NCI-H187 treated with DMSO at 0.1 percent for 48 hours (cell line): Measurements from ENCODE around the gene TRMT61A.

Source experiments
- DNase-seq: peaks from one replicate; lab custom pipeline; 2025; lab: John Stamatoyannopoulos, UW

TRMT61A gene

DNA sequence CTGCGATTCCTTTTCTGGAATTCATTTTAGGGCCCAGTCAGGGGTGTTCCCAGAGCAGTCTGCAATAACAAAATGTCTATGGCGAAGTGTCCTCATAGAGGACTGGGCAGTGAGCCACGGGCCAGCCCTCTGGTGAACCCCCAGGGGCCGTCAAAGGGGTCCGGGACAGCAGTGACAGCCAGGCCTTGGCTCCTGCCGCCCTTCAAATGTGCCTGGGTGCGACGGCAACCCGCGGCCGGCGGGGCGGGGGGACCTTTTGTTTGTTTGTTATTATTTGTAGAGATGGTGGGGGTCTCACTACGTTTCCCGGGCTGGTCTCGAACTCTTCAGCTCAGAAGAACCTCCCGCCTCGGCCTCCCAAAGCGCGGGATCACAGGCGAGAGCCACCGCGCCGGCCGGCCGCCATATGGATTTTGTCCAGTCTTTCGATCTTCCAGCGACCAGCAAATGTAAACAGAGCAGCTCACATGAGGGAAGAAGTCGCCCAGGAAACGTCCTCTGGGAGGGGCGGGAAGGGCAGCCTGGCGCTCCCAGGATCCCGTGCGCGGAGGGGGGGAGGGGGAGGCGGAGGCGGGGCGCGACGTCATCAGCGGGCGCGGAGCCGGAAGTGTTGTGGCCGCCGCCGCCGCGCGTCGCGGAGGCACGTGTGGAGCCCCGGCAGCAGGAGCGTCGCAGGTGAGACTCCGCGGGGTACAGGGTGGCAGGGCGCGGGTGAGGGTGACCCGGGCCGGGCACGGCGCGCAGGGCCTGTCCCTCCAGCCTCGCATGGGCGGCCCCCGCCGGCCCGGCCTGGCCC is at the start of gene TRMT61A:
TSS of gene TRMT61A (plus strand) at position 610 of the 796 bp plus-strand sequence. CDS start 783 bp downstream, outside the sequence.
- peak; percentile 68 for DNase-seq

DNA sequence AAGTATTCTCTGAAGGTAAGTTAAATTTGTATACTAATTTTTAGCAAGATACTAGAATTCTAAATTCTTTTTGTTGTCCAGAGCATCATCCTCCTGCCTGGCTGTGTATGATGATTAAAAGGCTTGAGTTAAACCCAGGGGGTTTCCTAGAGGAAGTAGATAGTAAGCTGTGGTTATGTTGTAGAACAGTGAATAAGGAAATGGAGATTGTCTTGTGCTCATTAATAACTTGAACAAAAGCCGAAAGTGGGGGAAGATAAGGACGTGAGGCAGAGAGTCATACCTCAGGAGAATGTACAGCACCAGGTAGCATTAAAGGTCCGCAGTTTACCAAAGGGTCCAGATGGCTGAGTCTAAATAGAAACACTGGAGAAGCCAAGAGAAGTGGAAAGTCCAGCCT is 48.4 kb upstream of the TRMT61A start:
- DNase-seq, result no peak

DNA sequence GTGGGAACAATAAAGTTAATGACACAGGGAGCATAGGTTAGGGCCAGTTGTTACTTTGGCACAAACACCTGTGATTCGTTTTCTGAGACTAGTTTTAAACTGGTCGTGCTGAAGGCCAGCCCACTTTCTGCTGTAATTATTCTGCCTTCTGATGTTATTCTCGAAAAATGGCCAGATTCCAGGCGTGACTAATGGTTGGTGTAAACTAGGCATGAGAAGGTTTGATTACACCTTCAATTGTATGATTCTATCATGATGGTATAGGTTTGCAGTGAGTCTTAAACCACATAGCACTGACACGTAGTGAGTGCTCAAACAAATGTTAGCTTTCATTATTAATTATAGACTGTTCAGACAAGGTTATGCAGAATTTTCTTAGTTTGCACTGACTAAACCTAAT is 45.4 kb upstream of the TRMT61A start:
- DNase-seq, result no peak

DNA sequence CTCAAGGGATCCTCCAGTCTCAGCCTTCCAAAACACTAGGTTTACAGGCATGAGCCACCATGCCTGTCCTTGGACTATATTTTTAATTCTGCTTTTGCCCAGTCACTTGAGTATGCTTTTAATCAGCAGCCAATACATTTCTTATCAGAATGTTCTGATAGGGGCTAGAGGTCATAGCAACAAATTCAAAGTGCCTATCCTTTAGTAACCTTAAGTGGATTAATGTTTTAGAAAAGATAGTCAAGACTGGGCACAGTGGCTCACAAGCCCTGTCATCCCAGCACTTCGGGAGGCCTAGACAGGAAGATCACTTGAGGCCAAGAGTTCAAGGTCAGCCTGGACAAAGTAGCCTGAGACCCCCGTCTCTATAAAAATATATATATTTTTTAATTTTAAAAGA is 43.5 kb upstream of the TRMT61A start:
- no peak for DNase-seq

DNA sequence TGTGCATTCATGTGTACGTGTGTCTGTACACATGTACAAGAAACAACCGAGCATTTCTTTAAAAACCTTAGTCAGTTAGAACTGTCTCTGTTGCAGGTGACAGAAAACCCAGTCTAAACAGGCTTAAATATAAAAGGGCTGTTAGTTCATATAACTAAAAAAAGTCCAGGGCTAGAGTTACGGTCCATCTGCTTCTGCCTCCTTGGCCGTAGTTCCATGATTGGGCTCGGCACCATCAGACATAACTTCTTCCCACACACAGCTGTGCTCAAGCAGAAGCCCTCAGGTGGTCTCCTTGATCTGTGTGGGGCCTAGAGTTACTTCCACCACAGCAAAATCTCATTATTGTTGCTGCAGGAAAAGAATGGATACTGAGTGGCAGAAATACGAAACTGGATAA is 40.9 kb upstream of the TRMT61A start:
- DNase-seq, result no peak

DNA sequence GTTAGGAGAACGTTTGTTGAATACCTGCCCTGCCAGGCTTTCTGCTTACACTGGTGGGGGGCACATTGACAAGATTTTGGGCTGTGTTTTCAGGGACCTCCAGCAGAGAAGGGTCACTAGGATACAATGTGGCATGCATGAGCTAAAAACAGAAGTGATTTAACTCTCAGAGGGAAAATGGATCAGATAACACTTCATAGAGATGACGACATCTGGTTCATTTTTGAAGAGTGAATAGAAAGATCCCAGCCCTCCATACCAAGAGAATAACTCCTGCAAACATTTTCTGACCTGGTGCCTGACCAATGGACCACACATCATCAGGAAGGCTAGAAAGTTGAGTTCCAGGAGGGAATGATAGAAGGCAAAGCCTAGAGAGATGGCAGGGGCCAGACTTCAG is 40.0 kb upstream of the TRMT61A start:
- no peak for DNase-seq

DNA sequence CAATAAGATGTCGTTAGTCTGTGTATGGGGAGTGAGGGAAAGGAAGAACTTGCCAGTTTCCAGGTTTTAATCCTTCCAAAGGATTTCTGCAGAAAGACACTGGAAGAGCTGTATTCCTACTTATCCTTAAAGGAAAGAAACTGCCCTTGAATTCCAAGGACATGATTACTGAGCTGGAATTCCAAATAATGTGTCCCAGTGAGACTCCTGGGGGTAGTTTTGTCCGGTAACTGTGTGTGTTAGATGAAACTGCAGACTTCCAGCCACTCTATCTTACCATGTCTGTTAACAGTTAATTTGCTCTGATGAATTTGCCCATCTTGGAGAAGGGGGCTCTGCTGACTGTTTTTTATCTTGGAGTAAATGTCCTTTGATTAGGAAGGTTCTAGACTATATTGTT is 39.4 kb upstream of the TRMT61A start:
- no peak for DNase-seq

DNA sequence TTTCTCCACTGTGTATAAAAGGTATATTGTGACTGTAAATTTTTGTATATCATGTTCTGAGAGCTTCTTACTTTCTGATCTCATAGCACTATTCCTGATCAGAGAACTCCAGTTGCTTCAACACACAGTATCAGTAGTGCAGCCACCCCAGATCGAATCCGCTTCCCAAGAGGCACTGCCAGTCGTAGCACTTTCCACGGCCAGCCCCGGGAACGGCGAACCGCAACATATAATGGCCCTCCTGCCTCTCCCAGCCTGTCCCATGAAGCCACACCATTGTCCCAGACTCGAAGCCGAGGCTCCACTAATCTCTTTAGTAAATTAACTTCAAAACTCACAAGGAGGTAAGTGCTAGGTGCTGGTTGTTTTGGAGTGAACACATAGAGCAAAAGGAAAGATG is 37.3 kb upstream of the TRMT61A start:
- no peak for DNase-seq

DNA sequence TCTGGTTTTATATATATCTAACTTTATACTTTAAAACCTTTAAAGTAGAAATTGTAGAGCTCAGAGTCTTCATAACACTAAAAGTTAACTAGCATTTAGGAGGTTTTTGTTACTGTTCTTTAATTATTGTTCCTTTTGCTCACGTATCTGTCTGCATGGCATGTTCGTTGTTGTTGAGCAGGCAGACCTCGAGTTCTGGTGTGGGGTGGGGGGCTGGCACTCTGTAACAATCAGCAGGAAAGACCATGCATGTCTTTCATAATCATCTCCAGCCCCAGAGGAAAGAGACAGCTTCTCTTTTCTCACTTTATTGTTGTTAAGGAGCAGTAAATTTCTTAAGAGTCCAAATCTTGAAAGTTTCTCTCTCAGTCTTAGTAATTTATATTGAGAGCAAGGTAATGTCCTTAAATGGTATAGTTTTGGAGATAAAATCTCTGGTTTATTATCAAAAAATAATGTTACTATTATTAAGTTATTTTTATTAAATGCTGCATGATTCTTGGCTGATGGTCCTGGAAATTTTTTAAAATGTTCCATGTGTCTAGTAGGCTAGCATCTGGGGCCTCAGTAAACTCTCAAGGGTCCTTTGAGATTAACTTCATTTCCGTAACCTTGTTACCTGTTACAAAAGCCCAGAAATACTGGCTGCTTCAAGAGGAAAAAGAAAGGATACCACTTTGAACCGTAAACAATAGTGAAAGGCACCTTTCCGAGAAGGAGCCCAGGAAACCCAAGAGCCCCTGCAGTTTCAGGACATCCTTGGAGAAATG is 36.7 kb upstream of the TRMT61A start:
- no peak for DNase-seq

DNA sequence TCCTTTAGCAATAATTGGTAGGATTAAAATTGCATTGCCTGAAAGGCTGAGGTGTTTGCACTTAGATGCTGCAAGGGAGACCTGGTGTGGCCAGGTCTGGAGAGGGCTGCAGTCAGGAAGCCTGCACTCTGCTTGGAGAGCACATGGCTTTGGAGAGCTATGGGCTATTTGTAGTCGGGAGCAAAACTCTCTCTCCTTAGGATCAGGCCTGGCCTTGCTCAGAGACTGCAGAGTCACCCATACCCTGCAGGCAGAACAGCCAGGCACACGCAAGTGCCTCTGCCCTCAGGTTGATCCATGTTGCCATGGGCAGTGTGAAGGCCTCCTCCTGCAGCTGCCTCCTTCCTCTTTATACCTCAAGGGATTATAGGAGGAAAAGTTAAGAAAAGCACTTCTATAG is 33.1 kb upstream of the TRMT61A start:
- DNase-seq, result no peak

DNA sequence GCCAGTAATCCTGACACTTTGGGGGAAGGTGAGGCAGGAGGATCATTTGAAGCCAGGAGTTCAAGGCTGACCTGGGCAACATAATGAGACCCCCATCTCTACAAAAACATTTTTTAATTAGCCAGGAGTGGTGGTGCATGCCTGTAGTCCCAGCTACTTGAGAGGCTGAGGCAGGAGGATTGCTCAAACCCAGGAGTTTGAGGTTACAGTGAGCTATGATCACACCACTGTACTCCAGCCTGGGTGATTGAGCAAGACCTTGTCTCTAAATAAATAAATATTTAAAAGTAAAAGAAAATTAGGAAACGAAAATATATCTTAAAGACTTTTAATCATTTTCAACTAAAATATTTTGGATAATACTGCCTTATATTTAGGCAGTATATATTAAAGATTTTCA is 32.2 kb upstream of the TRMT61A start:
- no peak for DNase-seq

DNA sequence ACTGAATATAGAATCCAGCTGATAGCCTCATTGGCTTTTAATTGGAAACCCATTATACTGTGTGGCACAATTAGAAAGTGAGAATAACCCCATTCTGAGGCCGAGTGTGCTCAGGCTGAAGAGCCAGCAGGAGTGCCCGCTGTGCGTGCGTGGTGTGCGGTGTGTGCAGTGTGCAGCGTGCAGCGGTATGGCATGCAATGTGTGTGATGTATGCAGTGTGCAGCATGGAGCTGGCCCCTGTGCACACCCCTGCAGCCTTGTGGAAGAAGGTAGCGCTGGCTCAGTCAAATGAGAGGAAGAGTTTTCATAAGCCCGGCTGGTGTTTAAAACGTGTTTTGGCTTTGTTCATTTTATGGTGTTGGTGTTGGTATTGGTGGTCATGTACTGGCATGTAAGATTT is 29.3 kb upstream of the TRMT61A start:
- DNase-seq, result no peak

DNA sequence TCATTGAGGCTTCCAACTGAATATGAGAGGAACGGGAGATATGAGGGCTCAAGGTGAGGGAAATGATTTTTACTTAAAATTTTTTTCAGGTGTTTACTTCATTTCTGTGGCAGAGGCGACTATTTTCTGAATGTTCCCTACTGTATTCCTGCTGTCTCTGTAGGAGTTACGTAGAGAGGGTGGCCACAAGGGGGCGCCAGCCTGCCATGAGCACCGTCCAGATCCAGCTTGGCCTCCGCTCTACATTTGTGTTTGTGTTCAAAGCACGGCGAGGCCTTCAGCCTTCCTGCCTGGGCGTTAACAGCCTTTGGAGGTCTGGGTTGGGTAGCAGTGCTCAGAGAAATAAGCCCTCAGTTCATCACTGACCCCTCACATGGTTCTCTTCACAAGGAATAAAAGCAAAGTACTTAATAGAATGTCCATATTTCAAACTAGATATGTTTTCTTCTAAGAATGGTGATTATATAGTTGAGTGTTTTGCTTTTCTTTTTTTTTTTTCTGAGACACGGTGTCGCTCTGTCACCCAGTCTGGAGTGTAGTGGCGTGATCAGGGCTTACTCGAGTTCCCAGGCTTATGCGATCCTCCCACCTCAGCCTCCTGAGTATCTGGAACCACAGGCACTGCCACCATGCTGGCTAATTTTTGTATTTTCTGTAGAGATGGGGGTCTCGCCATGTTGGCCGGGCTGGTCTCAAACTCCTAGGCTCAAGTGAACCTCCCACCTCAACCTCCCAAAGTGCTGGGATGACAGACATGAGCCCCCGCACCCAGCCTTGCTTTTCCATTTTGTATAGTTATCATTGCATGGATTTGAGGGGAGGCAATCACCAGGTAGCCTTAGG is 28.6 kb upstream of the TRMT61A start:
- DNase-seq, result no peak

DNA sequence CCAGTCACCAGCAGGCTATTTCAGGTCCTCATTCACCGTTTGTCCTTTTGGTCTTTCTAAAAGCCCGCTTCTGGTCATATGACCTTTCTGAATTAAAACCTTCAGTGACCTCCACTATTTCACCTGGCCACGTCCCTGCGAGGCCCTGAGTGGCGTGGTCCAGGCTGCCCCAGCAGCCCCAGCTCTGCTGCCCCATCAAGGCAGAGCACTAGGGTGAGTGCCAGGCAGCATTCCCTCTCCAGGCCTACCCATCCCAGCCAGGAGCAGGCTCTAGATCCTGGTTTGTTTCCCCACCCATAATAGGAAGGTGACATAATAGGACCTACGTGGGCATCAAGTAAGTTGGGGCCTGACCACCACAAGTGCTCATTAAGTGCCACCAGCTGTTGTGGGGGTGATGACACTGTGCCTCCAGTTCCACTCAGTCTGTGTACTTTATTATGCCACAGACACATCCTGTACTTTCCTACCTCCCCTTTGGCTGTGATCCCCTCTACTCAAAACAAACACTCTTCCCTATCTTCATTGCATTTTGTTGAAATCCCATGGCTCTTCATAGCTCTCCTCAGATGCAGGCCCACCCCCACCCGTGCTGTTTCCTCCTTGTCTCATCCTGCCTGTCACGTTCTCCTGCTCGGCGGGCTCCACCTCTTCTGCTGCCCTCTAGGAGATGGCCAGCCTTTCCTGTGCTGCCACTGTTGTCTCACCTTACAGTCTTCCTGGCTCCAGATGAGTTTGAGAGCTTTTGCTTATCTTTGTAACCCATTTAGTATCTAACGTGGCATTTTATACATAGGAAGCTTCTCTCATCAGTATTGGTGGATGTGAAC is 27.7 kb upstream of the TRMT61A start:
- no peak for DNase-seq

DNA sequence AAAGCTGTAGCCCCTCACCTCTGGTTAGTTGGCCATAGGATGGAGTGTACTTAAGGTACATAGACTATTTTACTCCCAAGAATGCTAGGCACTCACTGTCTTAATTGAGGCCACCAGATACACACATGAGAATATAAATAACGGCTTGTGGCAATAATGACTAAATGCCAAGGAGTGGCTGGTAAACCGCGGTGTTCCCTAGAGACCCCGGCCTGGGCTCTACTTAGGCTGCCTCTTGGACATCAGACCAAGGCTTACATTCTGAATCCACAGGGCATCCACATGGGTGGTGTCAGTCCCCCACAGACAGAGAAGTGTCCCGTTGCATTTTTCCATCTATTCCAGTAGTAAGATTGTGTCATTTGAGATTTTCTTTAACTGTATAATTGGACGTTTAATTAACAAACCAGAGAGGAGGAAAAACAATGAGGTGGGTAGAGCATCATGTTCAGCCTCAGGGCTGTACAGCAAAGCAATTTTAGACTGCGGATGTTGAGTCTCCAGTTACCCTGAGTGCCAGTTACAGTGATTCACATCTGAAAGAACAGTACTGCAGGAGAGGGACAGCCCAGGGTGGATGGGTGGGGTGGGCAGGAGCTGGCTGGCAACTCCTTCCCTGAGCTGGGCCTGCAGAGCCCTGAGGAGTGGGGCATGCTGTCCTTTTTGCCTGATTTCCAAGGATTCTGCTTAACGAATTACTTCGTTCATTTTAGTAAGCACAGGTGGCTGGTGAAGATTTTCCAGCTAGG is 26.9 kb upstream of the TRMT61A start:
- no peak for DNase-seq

DNA sequence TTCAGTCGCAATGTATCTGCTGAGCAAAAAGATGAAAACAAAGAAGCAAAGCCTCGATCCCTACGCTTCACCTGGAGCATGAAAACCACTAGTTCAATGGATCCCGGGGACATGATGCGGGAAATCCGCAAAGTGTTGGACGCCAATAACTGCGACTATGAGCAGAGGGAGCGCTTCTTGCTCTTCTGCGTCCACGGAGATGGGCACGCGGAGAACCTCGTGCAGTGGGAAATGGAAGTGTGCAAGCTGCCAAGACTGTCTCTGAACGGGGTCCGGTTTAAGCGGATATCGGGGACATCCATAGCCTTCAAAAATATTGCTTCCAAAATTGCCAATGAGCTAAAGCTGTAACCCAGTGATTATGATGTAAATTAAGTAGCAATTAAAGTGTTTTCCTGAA is 26.1 kb upstream of the TRMT61A start:
- no peak for DNase-seq

DNA sequence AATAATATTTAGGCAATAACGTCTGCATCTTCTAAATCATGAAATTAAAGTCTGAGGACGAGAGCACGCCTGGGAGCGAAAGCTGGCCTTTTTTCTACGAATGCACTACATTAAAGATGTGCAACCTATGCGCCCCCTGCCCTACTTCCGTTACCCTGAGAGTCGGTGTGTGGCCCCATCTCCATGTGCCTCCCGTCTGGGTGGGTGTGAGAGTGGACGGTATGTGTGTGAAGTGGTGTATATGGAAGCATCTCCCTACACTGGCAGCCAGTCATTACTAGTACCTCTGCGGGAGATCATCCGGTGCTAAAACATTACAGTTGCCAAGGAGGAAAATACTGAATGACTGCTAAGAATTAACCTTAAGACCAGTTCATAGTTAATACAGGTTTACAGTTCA is 25.7 kb upstream of the TRMT61A start:
- no peak for DNase-seq

DNA sequence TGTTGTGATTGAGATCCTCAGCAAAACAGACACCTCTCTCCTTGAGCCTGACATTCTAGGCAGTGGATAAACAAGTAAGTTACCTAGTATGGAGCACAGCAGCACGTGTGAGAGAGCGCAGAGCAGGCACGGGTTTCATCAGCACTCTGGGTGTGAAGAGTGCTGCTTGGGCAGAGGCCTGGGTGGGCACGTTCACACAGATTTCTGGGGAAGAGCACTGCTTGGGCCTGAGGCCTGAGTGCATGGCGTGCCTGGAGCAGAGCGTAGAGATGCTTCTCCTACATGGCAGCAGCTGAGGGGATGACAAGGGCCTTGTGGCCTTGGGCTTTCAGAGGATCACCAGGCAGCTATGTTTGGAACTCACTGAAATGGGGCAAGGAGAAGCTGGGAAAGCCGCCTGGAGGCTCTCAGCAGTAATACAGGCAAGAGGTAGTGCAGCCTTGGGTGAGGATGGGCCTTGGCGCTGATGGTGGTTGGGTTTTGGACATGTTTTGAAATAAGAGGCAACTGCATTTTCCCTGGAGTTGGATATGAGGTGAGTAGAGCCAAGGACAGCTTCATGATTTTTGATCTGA is 23.9 kb upstream of the TRMT61A start:
- DNase-seq, result no peak

DNA sequence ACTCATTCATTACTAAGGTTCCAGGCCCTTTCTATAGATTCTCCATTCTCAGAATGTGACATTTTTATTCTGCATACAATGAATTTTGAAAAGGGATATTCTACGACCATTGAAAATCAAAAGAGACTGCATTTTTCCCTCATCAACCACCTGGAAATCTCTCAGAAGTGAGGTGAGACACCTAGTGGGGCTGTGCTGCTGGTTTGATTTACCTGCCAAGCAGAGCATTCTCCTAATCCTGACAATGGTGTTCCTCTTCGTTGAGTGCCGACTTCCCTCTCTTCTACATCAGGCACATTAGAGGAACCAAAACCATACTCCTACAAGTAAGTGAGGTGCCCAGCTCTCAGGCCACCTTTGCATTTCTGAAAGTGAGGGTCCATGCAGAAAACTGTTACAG is 21.2 kb upstream of the TRMT61A start:
- DNase-seq, result no peak

DNA sequence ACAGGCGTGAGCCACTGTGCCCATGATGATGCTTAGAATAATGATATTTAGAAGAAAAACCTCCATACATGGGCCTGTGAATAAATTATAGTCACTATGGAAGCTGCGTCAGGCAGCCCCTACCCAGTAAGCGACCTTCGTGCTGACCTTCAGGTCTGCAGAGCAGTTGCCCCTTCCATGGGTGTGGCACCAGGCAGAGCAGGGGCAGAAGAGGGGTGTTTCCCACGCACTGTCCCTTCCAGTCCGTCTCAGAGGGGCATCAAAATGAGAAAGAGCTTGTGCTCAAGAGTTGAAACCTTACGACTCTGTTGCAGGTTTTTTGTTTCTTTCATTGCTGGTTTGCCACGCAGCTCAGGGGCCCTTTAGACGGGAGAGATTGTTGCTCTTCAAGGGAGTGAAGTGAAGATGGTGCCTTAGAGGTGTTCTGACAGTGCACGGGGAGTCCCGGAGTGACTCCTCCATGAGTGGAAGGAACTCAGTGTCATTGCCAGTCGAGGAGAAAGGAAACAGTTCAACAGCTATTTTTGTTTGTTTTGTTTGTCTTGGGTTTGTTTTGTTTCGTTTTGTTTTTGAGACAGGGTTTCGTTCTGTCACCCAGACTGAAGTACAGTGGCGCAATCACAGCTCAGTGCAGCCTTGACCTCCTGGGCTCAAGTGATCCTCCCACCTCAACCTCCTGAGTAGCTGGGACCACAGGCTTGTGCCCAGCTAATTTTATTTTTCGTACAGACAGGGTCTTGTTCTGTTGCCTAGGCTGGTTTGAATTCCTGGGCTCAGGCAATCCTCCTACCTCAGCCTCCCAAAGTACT is 20.3 kb upstream of the TRMT61A start:
- DNase-seq, result no peak
